ENCODE results near the gene DIABLO. TPM values are rescaled to one million over a fixed set of nuclear protein-coding genes. Genes with fewer than 3 reads are reported as not detected.

The DIABLO gene
- total RNA-seq, 1 experiment from 2014 or later = 60.1 TPM

DNA sequence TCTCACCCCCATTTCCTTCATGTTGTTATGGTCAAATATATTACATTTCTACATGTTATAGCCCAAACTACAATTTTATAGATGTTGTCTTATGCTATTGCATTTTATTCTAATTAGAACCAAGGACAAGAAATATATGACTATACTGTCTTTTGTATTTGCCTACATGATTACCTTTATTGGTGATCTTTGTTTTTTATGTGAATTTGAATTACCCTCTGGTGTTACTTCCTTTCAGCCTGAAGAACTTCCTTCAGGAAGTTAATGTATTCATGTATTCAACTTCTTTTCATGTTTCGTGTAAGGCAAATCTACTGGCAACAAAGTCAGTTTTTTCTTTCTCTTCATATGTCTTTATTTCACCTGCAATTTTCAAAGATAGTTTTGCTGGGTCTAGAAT lies 31.0 kb downstream of the DIABLO start:
- ChIA-PET CTCF (no interaction called here), POLR2A (interaction anchor here (0.5 kb wide), 1 partner anchor 63 kb away, joined by 3 read pairs; no protein-coding TSS in a partner anchor), RAD21 (ENCODE audit: low non-redundant PET in 1 of 2, low total read pairs in 2 of 2, uncharacterized antibody in 2 of 2, unreplicated experiment in 2 of 2) (no interaction called here)
- no peaks in the 10 kb centered on the region for H3K36me3 ChIP-seq (ENCODE audit: control insufficient read depth in 1 of 2, insufficient read depth in 2 of 2, low read length in 2 of 2)
- H2AFZ ChIP-seq (ENCODE audit: low read depth, low read length, poor library complexity, severe bottlenecking) = no peak overlapping the region
- TF ChIP-seq SP1 (IDR thresholded peaks at IDR 0.05; ENCODE audit: low read depth) = no peak
- TF ChIP-seq SIN3A (IDR thresholded peaks at IDR 0.05; ENCODE audit: low read depth) = no peak
- H3K27ac ChIP-seq (ENCODE audit: low read depth, low read length) = no peak overlapping the region
- no peaks in the 10 kb centered on the region for H4K20me1 ChIP-seq (ENCODE audit: insufficient read depth)
- no peak overlapping the region for H3K4me2 ChIP-seq (ENCODE audit: low read length)
- DNase-seq (ENCODE audit: low read depth, low spot score) (no peak), ATAC-seq (no peak)
- H3K9ac ChIP-seq (ENCODE audit: low read length) = no peak overlapping the region
- H3K79me2 ChIP-seq (ENCODE audit: insufficient read depth, low read length) = no peaks in the 10 kb centered on the region
- BruUV-seq (replicated peaks) = no TSS peak
- intact Hi-C loops (cut with micrococcal nuclease) = no loop called here
- H3K4me1 ChIP-seq (ENCODE audit: control insufficient read depth in 1 of 2, insufficient read depth in 2 of 2, low read length in 2 of 2) = no peaks in the 10 kb centered on the region
- no peaks in the 10 kb centered on the region for H3K27me3 ChIP-seq (ENCODE audit: insufficient read depth, low read length)
- no peaks in the 10 kb centered on the region for H3K9me2 ChIP-seq (ENCODE audit: insufficient read depth)
- H3K9me3 ChIP-seq (ENCODE audit: control insufficient read depth in 1 of 2, insufficient read depth in 1 of 2, low read depth in 1 of 2, low read length in 2 of 2) = peaks cover 0 to 10% of the 10 kb centered on the region in 2 experiments; a peak in 2 of 4 replicates
- H3K4me3 ChIP-seq (replicated peaks in 1 of 2; ENCODE audit: low read depth in 1 of 2, low read length in 2 of 2) = no peak overlapping the region

GRCh38 chr12:122192441-122192840 lies 33.4 kb downstream of the DIABLO start:
- Histone ChIP-seq H3K79me2 (ENCODE audit: insufficient read depth, low read length) (no peaks in the 10 kb centered on the region), H3K4me1 (ENCODE audit: control insufficient read depth in 1 of 2, insufficient read depth in 2 of 2, low read length in 2 of 2) (no peaks in the 10 kb centered on the region), H3K9ac (ENCODE audit: low read length) (no peak overlapping the region), H3K9me3 (ENCODE audit: control insufficient read depth in 1 of 2, insufficient read depth in 1 of 2, low read depth in 1 of 2, low read length in 2 of 2) (peaks cover 0 to 10% of the 10 kb centered on the region in 2 experiments; a peak in 2 of 4 replicates), H3K27ac (ENCODE audit: low read depth, low read length) (no peak overlapping the region), H3K4me2 (ENCODE audit: low read length) (no peak overlapping the region), H4K20me1 (ENCODE audit: insufficient read depth) (no peaks in the 10 kb centered on the region), H3K9me2 (ENCODE audit: insufficient read depth) (no peaks in the 10 kb centered on the region), H3K4me3 (replicated peaks in 1 of 2; ENCODE audit: low read depth in 1 of 2, low read length in 2 of 2) (no peak overlapping the region), H2AFZ (ENCODE audit: low read depth, low read length, poor library complexity, severe bottlenecking) (no peak overlapping the region), H3K36me3 (ENCODE audit: control insufficient read depth in 1 of 2, insufficient read depth in 2 of 2, low read length in 2 of 2) (no peaks in the 10 kb centered on the region), H3K27me3 (ENCODE audit: insufficient read depth, low read length) (no peaks in the 10 kb centered on the region)
- ATAC-seq (no peak), DNase-seq (ENCODE audit: low read depth, low spot score) (no peak)
- ChIA-PET CTCF (interaction anchor here (1.1 kb wide), 1 partner anchor 138 kb away, joined by 3 read pairs; no protein-coding TSS in a partner anchor), POLR2A (no interaction called here), RAD21 (ENCODE audit: low non-redundant PET in 1 of 2, low total read pairs in 2 of 2, uncharacterized antibody in 2 of 2, unreplicated experiment in 2 of 2) (interaction anchor here in 1 of 2 experiments (0.6 kb wide), 1 partner anchor 39 kb away, joined by 5 read pairs; no protein-coding TSS in a partner anchor)
- intact Hi-C loops (cut with micrococcal nuclease) = no loop called here
- no TSS peak for BruUV-seq (replicated peaks)
- no peak for TF ChIP-seq POLR2A (IDR thresholded peaks at IDR 0.05; ENCODE audit: borderline replicate concordance, extremely low read depth, insufficient read depth, insufficient read length)
- TF ChIP-seq EGR1 (IDR thresholded peaks at IDR 0.05; ENCODE audit: low read depth) = no peak
- TF ChIP-seq FOSL1 (IDR thresholded peaks at IDR 0.05; ENCODE audit: low read depth) = no peak
- no peak for TF ChIP-seq SIN3A (IDR thresholded peaks at IDR 0.05; ENCODE audit: low read depth)
- TF ChIP-seq EZH2 (IDR thresholded peaks at IDR 0.05) = no peak
- TF ChIP-seq CBX3 (IDR thresholded peaks at IDR 0.05; ENCODE audit: low read depth) = no peak
- no peak for TF ChIP-seq REST (IDR thresholded peaks at IDR 0.05; ENCODE audit: low read depth)
- TF ChIP-seq ZNF274 (IDR thresholded peaks at IDR 0.05; ENCODE audit: low read depth, low read length) = no peak
- TF ChIP-seq ZFX (IDR thresholded peaks at IDR 0.05) = no peak
- no peak for TF ChIP-seq YY1 (IDR thresholded peaks at IDR 0.05; ENCODE audit: extremely low read depth, insufficient replicate concordance, low read depth, low read length)
- no peak for TF ChIP-seq RAD21 (IDR thresholded peaks at IDR 0.05; ENCODE audit: low read depth)
- TF ChIP-seq, protein P1, sequence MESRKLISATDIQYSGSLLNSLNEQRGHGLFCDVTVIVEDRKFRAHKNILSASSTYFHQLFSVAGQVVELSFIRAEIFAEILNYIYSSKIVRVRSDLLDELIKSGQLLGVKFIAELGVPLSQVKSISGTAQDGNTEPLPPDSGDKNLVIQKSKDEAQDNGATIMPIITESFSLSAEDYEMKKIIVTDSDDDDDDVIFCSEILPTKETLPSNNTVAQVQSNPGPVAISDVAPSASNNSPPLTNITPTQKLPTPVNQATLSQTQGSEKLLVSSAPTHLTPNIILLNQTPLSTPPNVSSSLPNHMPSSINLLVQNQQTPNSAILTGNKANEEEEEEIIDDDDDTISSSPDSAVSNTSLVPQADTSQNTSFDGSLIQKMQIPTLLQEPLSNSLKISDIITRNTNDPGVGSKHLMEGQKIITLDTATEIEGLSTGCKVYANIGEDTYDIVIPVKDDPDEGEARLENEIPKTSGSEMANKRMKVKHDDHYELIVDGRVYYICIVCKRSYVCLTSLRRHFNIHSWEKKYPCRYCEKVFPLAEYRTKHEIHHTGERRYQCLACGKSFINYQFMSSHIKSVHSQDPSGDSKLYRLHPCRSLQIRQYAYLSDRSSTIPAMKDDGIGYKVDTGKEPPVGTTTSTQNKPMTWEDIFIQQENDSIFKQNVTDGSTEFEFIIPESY (IDR thresholded peaks at IDR 0.05; ENCODE audit: extremely low read depth, insufficient replicate concordance, low read length) = no peak
- no peak for TF ChIP-seq SP1 (IDR thresholded peaks at IDR 0.05; ENCODE audit: low read depth)
- TF ChIP-seq SRF (IDR thresholded peaks at IDR 0.05; ENCODE audit: low read depth) = no peak
- no peak for TF ChIP-seq ELF1 (IDR thresholded peaks at IDR 0.05; ENCODE audit: borderline replicate concordance, low read depth)
- no peak for TF ChIP-seq CEBPB (IDR thresholded peaks at IDR 0.05; ENCODE audit: low read depth)
- no peak for TF ChIP-seq EZH2phosphoT487 (IDR thresholded peaks at IDR 0.05; ENCODE audit: borderline replicate concordance)

All from HCT116 (cell line).